HK-2 (cell line): Measurements from ENCODE around the gene TNFSF11.

Source experiments
- DNase-seq: peaks from one replicate; pipeline ENCODE4 v3.0.0-alpha.2; 2018; ENCODE audit not compliant: unreplicated experiment

TNFSF11 gene

GRCh38 chr13:42653679-42654078, 79.7 kb downstream of the TNFSF11 start:
- no peak for DNase-seq

- DNase-seq = no peak
Observed at GRCh38 chr13:42654212-42654611, 80.3 kb downstream of the TNFSF11 start.

GRCh38 chr13:42654722-42655121, 80.8 kb downstream of the TNFSF11 start:
- no peak for DNase-seq

- no peak for DNase-seq
Observed at GRCh38 chr13:42656161-42656560, 82.2 kb downstream of the TNFSF11 start.

GRCh38 chr13:42656958-42657357, 83.0 kb downstream of the TNFSF11 start:
- DNase-seq = no peak
